K562 (cell line): ENCODE results near the gene SLC9A1. TPM values are rescaled to one million over a fixed set of nuclear protein-coding genes. Genes with fewer than 3 reads are reported as not detected.
A peak's percentile ranks its signal among the peaks of the same experiment; 100 is the strongest.

ENCODE experiments used
- ARID2 ChIP-seq: fragments of 450-650 bp; IDR thresholded peaks from 2 replicates; pipeline ENCODE4 v1.6.1; 2017; ENCODE audit warnings: antibody characterized with exemption, mild to moderate bottlenecking
- DMBX1 ChIP-seq: fragments of 250-450 bp; sonication (Bioruptor Pico); IDR thresholded peaks from 2 replicates; pipeline ENCODE4 v1.8.0; 2022; ENCODE audit warnings: inconsistent platforms, mild to moderate bottlenecking, moderate library complexity, borderline replicate concordance
- E2F4 ChIP-seq: sonication (generic); formaldehyde crosslinking; IDR thresholded peaks from 2 replicates; pipeline ENCODE4 v1.8.0; 2022; ENCODE audit warnings: mild to moderate bottlenecking, low read depth, missing genetic modification reagents
- ELF4 ChIP-seq: fragments of 450-650 bp; formaldehyde crosslinking; IDR thresholded peaks from 2 replicates; pipeline ENCODE4 v1.4.0; 2022; ENCODE audit warnings: missing genetic modification characterization
- ESRRA ChIP-seq: fragments of 450-650 bp; IDR thresholded peaks from 2 replicates; pipeline ENCODE4 v1.6.1; 2014; ENCODE audit warnings: low read depth, mild to moderate bottlenecking, moderate library complexity, borderline replicate concordance
- ETS1 ChIP-seq: conservative IDR thresholded peaks from 2 replicates; pipeline ENCODE4 v1.6.1; 2011; ENCODE audit warnings: low read depth, mild to moderate bottlenecking, low read length; ENCODE audit not compliant: control insufficient read depth
- ETS2 ChIP-seq: IDR thresholded peaks from 2 replicates; pipeline ENCODE4 v1.6.1; 2016; ENCODE audit warnings: borderline replicate concordance, missing genetic modification characterization, mild to moderate bottlenecking, moderate library complexity, missing compliant biosample characterization; ENCODE audit not compliant: poor library complexity, severe bottlenecking
- GATAD2B ChIP-seq: fragments of 450-650 bp; IDR thresholded peaks from 2 replicates; pipeline ENCODE4 v1.6.1; 2017; ENCODE audit warnings: mild to moderate bottlenecking, borderline replicate concordance
- HMBOX1 ChIP-seq: sonication (generic); IDR thresholded peaks from 2 replicates; pipeline ENCODE4 v1.6.1; 2016
- HNRNPLL ChIP-seq: fragments of 200-400 bp; formaldehyde crosslinking; IDR thresholded peaks from 2 replicates; pipeline ENCODE4 v1.6.1; 2017; ENCODE audit warnings: low read length, low read depth, mild to moderate bottlenecking; ENCODE audit not compliant: poor library complexity, severe bottlenecking
- IRF9 ChIP-seq: fragments of 450-650 bp; IDR thresholded peaks from 2 replicates; pipeline ENCODE4 v1.6.1; 2016; ENCODE audit warnings: missing biosample characterization, missing genetic modification characterization
- JUNB ChIP-seq: fragments of 450-650 bp; formaldehyde crosslinking; conservative IDR thresholded peaks from 2 replicates; pipeline ENCODE4 v1.4.0; 2020; ENCODE audit warnings: mild to moderate bottlenecking
- MEF2A ChIP-seq: IDR thresholded peaks from 2 replicates; pipeline ENCODE4 v1.6.1; 2011; ENCODE audit warnings: low read depth, mild to moderate bottlenecking, low read length, moderate library complexity; ENCODE audit not compliant: control insufficient read depth
- POLR2A ChIP-seq: fragments of 450-650 bp; conservative IDR thresholded peaks from 2 replicates; pipeline ENCODE4 v1.6.1; 2016
- ZKSCAN1 ChIP-seq: fragments of 150-350 bp; IDR thresholded peaks from 2 replicates; pipeline ENCODE4 v1.6.1; 2016; ENCODE audit warnings: low read depth, low read length
- ZNF274 ChIP-seq: IDR thresholded peaks from 2 replicates; pipeline ENCODE4 v1.6.1; 2011; ENCODE audit warnings: low read depth, mild to moderate bottlenecking, low read length, moderate library complexity, borderline replicate concordance
- ZNF384 ChIP-seq: IDR thresholded peaks from 2 replicates; pipeline ENCODE4 v1.6.1; 2012; ENCODE audit warnings: low read depth, low read length, improper control_type of control experiment
- ZNF436 ChIP-seq: fragments of 250-450, 450-650 bp; sonication (Bioruptor Pico); formaldehyde crosslinking; IDR thresholded peaks from 2 replicates; pipeline ENCODE4 v1.7.0; 2020; ENCODE audit warnings: mild to moderate bottlenecking
- polyA plus RNA-seq, 8 experiments: library from polyadenylated mRNA; depleted of rRNA in 4 of 8; stranded (reverse) in 5 of 8; unstranded in 3 of 8; fragments of >200 nt; fragmentation: Nextera tagmentation in 2 of 8; fragmentation: Illumina TruSeq in 1 of 8; extraction: Ambion mirVana in 2 of 8; extraction: Trizol in 1 of 8; gene quantifications; 2 replicates each; pipeline versions ENCODE4 v1.2.1 to v1.2.3, GENCODE V29; 2011 to 2014; ENCODE audit warnings: inconsistent platforms in 1 of 8, missing spikeins in 1 of 8
- total RNA-seq, 7 experiments: library from RNA; depleted of rRNA in 6 of 7; stranded (reverse); fragments of >200 nt in 6 of 7; fragmentation: Illumina TruSeq in 2 of 7; extraction: Trizol in 2 of 7; gene quantifications; 2 replicates each; pipeline versions ENCODE4 v1.2.1 to v1.2.3, GENCODE V29; 2011 to 2021; ENCODE audit warnings: low replicate concordance in 1 of 7
- TF ChIP-seq, protein P1 (sequence below), 2 experiments: fragments of 450-650 bp in 1 of 2; sonication (generic) in 1 of 2; formaldehyde crosslinking in 1 of 2; IDR thresholded peaks in 1 of 2; conservative IDR thresholded peaks in 1 of 2; 2 replicates each; pipeline versions ENCODE4 v1.6.1 to v1.8.1; 2016 to 2023; ENCODE audit warnings: mild to moderate bottlenecking in 2 of 2, moderate library complexity in 2 of 2, inconsistent platforms in 1 of 2, missing genetic modification reagents in 1 of 2
- TF ChIP-seq, protein P2 (sequence below): sonication (generic); formaldehyde crosslinking; IDR thresholded peaks from 2 replicates; pipeline ENCODE4 v1.8.0; 2022; ENCODE audit warnings: mild to moderate bottlenecking, missing genetic modification reagents, borderline replicate concordance

SLC9A1 gene
- total and polyA plus RNA-seq, 9 of the 15 experiments (the other 6 are each of a cell fraction or from before 2014, with no cell fraction given), result 0.59 to 14.4 (median 2.0) TPM

DNA sequence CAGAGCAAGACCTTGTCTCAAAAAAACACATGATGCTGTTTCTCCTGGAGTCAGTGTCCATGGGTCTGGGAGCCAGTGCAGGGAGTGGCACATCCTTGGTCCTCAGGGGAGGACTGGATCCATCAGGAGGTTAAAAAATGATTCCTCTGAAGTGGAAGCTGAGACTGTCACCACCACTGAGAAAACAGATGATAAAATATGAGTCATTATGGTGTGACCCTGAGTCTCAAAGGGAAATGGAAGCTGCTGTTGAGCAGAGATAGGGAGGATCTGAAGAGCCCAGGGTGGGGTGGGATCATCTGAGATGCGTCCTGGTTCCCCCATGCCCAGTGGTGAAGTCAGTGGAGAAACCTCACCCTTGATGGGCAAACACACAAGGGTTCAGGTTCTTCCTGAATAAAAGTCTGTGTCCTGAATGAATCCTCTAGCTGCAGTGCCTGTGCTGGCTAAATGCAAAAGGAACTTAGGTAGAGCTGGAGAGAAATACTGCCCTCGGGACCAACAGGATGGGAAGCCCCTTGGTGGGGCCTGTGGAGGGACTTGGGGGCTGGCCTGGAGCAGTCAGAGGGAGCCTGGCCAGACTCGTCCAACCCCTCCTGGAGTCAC lies 80.6 kb downstream of the SLC9A1 start (continued):
- TF ChIP-seq, protein P1, sequence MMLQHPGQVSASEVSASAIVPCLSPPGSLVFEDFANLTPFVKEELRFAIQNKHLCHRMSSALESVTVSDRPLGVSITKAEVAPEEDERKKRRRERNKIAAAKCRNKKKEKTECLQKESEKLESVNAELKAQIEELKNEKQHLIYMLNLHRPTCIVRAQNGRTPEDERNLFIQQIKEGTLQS (IDR thresholded peaks at IDR 0.05), result peak; percentile 98
- TF ChIP-seq, protein P1 (CRISPR knock-in tag; conservative IDR thresholded peaks at IDR 0.05), result peak; percentile 95
- TF ChIP-seq HNRNPLL, result peak; percentile 6
- TF ChIP-seq E2F4 (CRISPR knock-in tag), result no peak
- no peak for TF ChIP-seq ZKSCAN1
- no peak for TF ChIP-seq ZNF274
- TF ChIP-seq DMBX1 (CRISPR knock-in tag), result peak; percentile 32; the same call in 1 of the 2 replicates
- TF ChIP-seq ETS1, result peak; percentile 22; the same call in 1 of the 2 replicates
- no peak for TF ChIP-seq ETS2
- no peak for TF ChIP-seq HMBOX1
- peak; percentile 81; the same call in 1 of the 2 replicates for TF ChIP-seq JUNB (CRISPR knock-in tag)
- no peak for TF ChIP-seq POLR2A
- TF ChIP-seq, protein P2, sequence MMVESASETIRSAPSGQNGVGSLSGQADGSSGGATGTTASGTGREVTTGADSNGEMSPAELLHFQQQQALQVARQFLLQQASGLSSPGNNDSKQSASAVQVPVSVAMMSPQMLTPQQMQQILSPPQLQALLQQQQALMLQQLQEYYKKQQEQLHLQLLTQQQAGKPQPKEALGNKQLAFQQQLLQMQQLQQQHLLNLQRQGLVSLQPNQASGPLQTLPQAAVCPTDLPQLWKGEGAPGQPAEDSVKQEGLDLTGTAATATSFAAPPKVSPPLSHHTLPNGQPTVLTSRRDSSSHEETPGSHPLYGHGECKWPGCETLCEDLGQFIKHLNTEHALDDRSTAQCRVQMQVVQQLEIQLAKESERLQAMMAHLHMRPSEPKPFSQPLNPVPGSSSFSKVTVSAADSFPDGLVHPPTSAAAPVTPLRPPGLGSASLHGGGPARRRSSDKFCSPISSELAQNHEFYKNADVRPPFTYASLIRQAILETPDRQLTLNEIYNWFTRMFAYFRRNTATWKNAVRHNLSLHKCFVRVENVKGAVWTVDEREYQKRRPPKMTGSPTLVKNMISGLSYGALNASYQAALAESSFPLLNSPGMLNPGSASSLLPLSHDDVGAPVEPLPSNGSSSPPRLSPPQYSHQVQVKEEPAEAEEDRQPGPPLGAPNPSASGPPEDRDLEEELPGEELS (CRISPR knock-in tag), result no peak
- no peak for TF ChIP-seq ZNF384
- TF ChIP-seq IRF9 (tag), result no peak
- 0 out of 2 replicates have a peak, but pooled peaks have one; percentile 40 for TF ChIP-seq ESRRA
- TF ChIP-seq ZNF436 (CRISPR knock-in tag), result no peak
- TF ChIP-seq ARID2, result no peak
- no peak; the same call in 1 of the 2 replicates for TF ChIP-seq ELF4 (CRISPR knock-in tag)
- TF ChIP-seq GATAD2B, result peak; percentile 93; the same call in 1 of the 2 replicates
- 0 out of 2 replicates have a peak, but pooled peaks have one; percentile 17 for TF ChIP-seq MEF2A
